UCSD-AML1 (cell line): ENCODE data around the gene NAGK.
"Not testable (repeated sequence)": the region's sequence is repeated elsewhere in the genome, so short reads cannot be mapped to it uniquely, and the experiment has no call there.

Source experiments
- DNase-seq: peaks from one replicate; lab custom pipeline; 2025; ENCODE audit not compliant: unreplicated experiment; lab: John Stamatoyannopoulos, UW

Gene NAGK

DNA sequence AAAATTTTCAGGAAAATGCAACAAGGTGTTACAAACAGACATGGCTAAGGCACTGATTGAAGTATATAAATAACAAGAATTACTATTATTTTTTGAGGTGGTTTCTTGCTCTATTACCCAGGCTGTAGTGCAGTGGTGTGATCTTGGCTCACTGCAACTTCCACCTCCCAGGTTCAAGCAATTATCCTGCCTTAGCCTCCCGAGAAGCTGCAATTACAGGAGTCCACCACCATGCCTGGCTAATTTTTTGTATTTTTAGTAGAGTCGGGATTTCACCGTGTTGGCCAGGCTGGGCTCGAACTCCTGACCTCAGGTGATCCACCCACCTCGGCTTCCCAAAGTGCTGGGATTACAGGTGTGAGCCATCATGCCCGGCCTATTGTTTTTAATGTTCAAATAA is 38.0 kb downstream of the NAGK start:
- not testable (repeated sequence) for DNase-seq

DNA sequence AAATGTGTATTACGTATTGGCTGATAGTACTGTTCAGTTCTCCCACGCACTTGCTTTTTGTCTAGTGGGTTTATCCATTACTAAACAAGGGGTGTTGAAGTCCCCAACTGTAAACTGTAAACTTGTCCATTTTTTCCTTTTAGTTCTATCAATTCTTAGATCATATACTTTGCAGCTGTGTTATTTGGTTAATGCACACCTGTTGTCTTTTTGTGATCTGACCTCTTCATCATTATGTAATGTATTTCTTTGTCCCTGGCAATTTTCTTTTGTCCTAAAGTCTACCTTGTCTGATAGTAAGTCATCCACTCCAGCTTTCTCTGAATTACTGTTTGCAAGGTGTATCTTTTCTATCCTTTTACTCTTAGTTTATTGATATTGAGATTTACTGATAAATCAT is 39.6 kb downstream of the NAGK start:
- DNase-seq: no peak

GRCh38 chr2:71113843-71114242 is 45.4 kb downstream of the NAGK start:
- DNase-seq: no peak

- DNase-seq: no peak
Observed at GRCh38 chr2:71117063-71117462, 48.6 kb downstream of the NAGK start.

GRCh38 chr2:71120195-71120594 is 51.7 kb downstream of the NAGK start:
- DNase-seq: no peak

DNA sequence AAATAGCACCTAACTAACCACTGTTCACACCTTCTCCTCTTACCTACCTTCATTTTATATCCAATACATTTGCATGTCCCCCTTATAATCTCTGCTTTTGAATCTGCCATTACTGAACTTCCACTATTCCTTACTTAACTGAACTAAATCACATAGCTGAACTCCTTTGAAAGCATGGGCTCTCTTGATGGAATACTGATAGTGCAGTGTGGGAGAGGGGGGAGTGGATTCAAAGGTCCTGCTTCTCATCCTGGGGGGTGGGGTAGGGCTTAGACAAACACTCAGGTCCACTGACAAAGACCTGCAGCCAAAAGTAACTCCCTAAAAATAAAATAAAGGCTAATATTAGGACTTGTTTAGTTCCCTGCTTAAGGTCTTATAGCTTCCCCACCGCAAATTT is 53.0 kb downstream of the NAGK start:
- no peak for DNase-seq

DNA sequence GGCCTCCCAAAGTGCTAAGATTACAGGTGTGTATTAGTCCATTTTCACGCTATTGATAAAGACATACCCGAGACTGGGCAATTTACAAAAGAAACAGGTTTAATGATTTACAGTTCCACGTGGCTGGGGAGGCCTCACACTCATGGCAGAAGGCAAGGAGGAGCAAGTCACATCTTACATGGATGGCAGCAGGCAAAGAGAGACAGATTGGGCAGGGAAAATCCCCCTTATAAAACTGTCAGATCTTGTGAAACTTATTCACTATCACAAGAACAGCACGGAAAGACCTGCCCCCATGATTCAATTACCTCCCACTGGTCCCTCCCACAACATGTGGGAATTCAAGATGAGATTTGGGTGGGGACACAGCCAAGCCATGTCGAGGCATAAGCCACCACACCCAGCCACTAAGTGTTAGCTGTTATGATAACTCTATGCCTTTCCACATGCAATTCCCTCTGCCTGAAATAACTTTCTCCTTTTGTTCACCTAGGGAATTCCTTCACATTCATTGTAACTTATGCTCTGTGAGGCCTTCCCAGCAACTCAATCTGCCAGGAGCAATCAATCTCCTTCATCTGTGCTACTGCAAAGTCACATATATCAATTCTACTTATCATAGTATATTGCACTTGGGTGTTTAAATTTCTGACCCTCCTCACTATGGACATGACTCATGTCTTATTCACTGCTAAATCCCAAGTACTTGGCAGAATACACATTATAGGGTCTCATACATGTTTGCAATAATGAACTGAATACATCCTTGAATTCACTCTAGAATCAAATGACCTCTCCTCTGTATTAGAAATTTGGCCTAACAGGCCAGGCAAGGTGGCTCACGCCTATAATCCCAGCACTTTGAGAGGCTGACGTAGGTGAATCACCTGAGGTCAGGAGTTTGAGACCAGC is 54.2 kb downstream of the NAGK start:
- DNase-seq: no peak

- DNase-seq: no peak
Observed at GRCh38 chr2:71125506-71126294, 57.3 kb downstream of the NAGK start.

DNA sequence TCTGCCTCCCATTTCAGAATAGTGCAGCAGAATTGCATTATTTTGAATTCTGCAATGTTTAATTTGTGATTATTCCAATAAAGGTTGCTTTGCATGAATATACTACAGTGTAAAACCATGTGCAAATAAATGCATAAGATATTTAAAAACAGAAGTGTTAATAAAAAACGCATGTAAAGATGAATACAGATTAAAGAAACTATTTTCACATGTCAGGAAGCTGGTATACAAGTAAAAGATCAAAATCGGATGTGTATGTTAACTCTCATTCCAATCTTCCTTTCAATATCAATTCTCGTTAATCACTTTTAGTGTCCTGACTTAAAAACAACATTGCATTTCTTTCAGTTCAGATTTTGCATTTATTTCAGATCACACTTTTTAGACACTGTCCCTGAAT is 58.5 kb downstream of the NAGK start:
- no peak for DNase-seq
